Measurements from ENCODE around the gene PCED1B.

Gene PCED1B

GRCh38 chr12:47120736-47121135 is 41.3 kb downstream of the PCED1B start:
- no peak for DNase-seq (ENCODE audit: low spot score)

GRCh38 chr12:47121146-47121545 is 41.7 kb downstream of the PCED1B start:
- no peak for DNase-seq (ENCODE audit: low spot score)

- peak; percentile 4 for DNase-seq (ENCODE audit: low spot score)
Measured at GRCh38 chr12:47122602-47123001, 43.2 kb downstream of the PCED1B start.

GRCh38 chr12:47123730-47124129 is 44.3 kb downstream of the PCED1B start:
- DNase-seq (ENCODE audit: low spot score) = no peak

GRCh38 chr12:47124451-47124850 is 45.0 kb downstream of the PCED1B start:
- DNase-seq (ENCODE audit: low spot score) = no peak

- no peak for DNase-seq (ENCODE audit: low spot score)
Measured at GRCh38 chr12:47126246-47126645, 46.8 kb downstream of the PCED1B start.

GRCh38 chr12:47131011-47131410 is 51.6 kb downstream of the PCED1B start:
- DNase-seq (ENCODE audit: low spot score) = no peak

- no peak for DNase-seq (ENCODE audit: low spot score)
Measured at GRCh38 chr12:47134005-47134404, 54.6 kb downstream of the PCED1B start.

- no peak for DNase-seq (ENCODE audit: low spot score)
Measured at GRCh38 chr12:47135578-47135977, 56.2 kb downstream of the PCED1B start.

- DNase-seq (ENCODE audit: low spot score) = no peak
Measured at GRCh38 chr12:47139000-47139681, 59.7 kb downstream of the PCED1B start.

- no peak for DNase-seq (ENCODE audit: low spot score)
Measured at GRCh38 chr12:47141459-47141858, 62.0 kb downstream of the PCED1B start.

GRCh38 chr12:47144769-47145168 is 65.3 kb downstream of the PCED1B start:
- no peak for DNase-seq (ENCODE audit: low spot score)

GRCh38 chr12:47145188-47145587 is 65.8 kb downstream of the PCED1B start:
- DNase-seq (ENCODE audit: low spot score) = no peak

GRCh38 chr12:47147739-47148138 is 68.3 kb downstream of the PCED1B start:
- DNase-seq (ENCODE audit: low spot score) = no peak

- DNase-seq (ENCODE audit: low spot score) = no peak
Measured at GRCh38 chr12:47149146-47149545, 69.7 kb downstream of the PCED1B start.

GRCh38 chr12:47152095-47152494 is 72.7 kb downstream of the PCED1B start:
- DNase-seq (ENCODE audit: low spot score) = no peak

GRCh38 chr12:47155457-47156166 is 76.2 kb downstream of the PCED1B start:
- DNase-seq (ENCODE audit: low spot score) = no peak

- DNase-seq (ENCODE audit: low spot score) = no peak
Measured at GRCh38 chr12:47156167-47156736, 76.8 kb downstream of the PCED1B start.

GRCh38 chr12:47158792-47159191 is 79.4 kb downstream of the PCED1B start:
- DNase-seq (ENCODE audit: low spot score) = no peak

GRCh38 chr12:47159348-47159747 is 79.9 kb downstream of the PCED1B start:
- DNase-seq (ENCODE audit: low spot score) = no peak

GRCh38 chr12:47160316-47161244 is 81.2 kb downstream of the PCED1B start:
- DNase-seq (ENCODE audit: low spot score) = no peak

- DNase-seq (ENCODE audit: low spot score) = no peak
Measured at GRCh38 chr12:47164116-47164515, 84.7 kb downstream of the PCED1B start.
